ENCODE measurements around the gene CTBP2.

DNA sequence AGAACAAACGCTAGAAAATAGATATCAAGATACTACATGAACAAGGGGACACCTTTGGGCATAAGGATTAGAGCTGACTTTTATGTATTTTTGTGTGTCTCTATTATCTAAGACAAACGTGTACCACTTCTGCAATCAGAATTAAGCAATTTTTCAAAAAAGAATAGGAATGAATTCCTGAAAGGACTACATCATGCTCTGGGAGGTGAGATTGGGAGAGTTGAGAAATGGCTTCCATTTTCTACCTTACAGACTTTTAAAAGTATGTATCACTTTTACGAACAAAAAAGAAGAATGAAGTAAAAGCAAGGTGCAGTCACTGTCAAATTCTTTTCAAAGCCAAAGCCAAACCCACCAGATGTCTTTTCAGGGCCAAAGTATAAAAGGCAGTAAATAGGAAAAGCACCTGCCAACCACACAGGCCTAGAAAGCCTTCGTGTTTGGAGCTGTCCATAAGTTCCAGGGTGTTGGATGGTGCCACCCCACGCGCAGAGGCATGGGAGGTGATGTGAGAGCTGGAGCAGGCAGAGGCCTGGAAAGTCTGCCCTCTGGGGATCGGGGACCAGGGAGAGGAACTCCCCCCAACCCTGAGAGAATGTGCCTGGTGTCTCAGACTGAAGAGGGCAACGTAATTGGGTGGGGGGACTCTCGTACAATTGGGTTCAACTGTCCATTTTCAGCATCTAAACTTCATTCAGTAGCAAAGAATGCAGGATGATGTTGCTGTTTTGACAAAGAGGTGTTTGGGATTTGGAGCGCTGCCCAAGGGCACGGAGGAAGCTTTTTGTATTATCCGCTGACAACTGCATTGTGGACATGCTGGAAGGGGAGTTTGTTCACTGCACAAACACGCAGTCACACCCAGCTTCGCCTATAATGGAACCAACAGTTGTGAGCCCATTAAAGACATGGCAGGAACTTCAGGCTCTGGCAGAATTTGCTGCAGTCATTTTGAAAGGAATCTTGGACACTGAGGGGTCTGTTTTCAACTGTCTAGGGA, 17.6 kb upstream of the CTBP2 start:
- TF ChIP-seq, protein P1, sequence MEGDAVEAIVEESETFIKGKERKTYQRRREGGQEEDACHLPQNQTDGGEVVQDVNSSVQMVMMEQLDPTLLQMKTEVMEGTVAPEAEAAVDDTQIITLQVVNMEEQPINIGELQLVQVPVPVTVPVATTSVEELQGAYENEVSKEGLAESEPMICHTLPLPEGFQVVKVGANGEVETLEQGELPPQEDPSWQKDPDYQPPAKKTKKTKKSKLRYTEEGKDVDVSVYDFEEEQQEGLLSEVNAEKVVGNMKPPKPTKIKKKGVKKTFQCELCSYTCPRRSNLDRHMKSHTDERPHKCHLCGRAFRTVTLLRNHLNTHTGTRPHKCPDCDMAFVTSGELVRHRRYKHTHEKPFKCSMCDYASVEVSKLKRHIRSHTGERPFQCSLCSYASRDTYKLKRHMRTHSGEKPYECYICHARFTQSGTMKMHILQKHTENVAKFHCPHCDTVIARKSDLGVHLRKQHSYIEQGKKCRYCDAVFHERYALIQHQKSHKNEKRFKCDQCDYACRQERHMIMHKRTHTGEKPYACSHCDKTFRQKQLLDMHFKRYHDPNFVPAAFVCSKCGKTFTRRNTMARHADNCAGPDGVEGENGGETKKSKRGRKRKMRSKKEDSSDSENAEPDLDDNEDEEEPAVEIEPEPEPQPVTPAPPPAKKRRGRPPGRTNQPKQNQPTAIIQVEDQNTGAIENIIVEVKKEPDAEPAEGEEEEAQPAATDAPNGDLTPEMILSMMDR (IDR thresholded peaks at IDR 0.05) = no peak
- TF ChIP-seq POLR2A (IDR thresholded peaks at IDR 0.05) = no peak
